GM12865 (cell line): ENCODE results near the gene ACAN.

Experiments
- DNase-seq: peaks from one replicate; pipeline ENCODE4 v3.0.0; 2010; ENCODE audit warnings: low read depth
- H3K4me3 ChIP-seq: 2 replicates; pipeline ENCODE4 v1.5.1; 2011; ENCODE audit warnings: mild to moderate bottlenecking, low read depth, low read length, control low read depth
- CTCF ChIP-seq: IDR thresholded peaks from 2 replicates; pipeline ENCODE4 v1.5.1; 2011; ENCODE audit warnings: low read length, control low read depth, low read depth, inconsistent platforms; ENCODE audit not compliant: insufficient read depth; ENCODE audit errors: missing control alignments

ACAN gene

GRCh38 chr15:88835119-88835518 is 31.9 kb downstream of the ACAN start:
- no peak for TF ChIP-seq CTCF
- DNase-seq: no peak
- no peak overlapping the region for H3K4me3 ChIP-seq

- TF ChIP-seq CTCF: no peak
Measured at GRCh38 chr15:88835646-88836045, 32.4 kb downstream of the ACAN start.

GRCh38 chr15:88838667-88839066 is 35.4 kb downstream of the ACAN start:
- no peak overlapping the region for H3K4me3 ChIP-seq
- TF ChIP-seq CTCF: no peak
- no peak for DNase-seq

More at GRCh38 chr15:88835646-88836045, 32.4 kb downstream of the ACAN start:
- no peak overlapping the region for H3K4me3 ChIP-seq
- no peak for DNase-seq

GRCh38 chr15:88839146-88839545 is 35.9 kb downstream of the ACAN start:
- no peak for TF ChIP-seq CTCF
- no peak for DNase-seq
- no peak overlapping the region for H3K4me3 ChIP-seq

- DNase-seq: no peak
- TF ChIP-seq CTCF: no peak
- no peak overlapping the region for H3K4me3 ChIP-seq
Measured at GRCh38 chr15:88839961-88840360, 36.7 kb downstream of the ACAN start.

- TF ChIP-seq CTCF: no peak
- DNase-seq: no peak
Measured at GRCh38 chr15:88841236-88841635, 38.0 kb downstream of the ACAN start.

GRCh38 chr15:88842156-88842555 is 38.9 kb downstream of the ACAN start:
- DNase-seq: no peak
- H3K4me3 ChIP-seq: no peak overlapping the region
- no peak for TF ChIP-seq CTCF

More at GRCh38 chr15:88841236-88841635, 38.0 kb downstream of the ACAN start:
- no peak overlapping the region for H3K4me3 ChIP-seq
